K562 (cell line): ENCODE measurements around the gene JAKMIP1.

Experiments used
- BHLHE40 ChIP-seq: IDR thresholded peaks from 2 replicates; pipeline ENCODE4 v1.6.1; 2011; ENCODE audit warnings: low read length, improper control_type of control experiment
- GTF3C2 ChIP-seq: IDR thresholded peaks from 3 replicates; pipeline ENCODE4 v1.6.1; 2011; ENCODE audit warnings: borderline replicate concordance, mild to moderate bottlenecking, moderate library complexity; ENCODE audit not compliant: insufficient read length; ENCODE audit errors: extremely low read depth
- POLR2A ChIP-seq: fragments of 450-650 bp; conservative IDR thresholded peaks from 2 replicates; pipeline ENCODE4 v1.6.1; 2016
- RBM39 ChIP-seq: fragments of 200-400 bp; formaldehyde crosslinking; optimal IDR thresholded peaks from 2 replicates; pipeline ENCODE3; 2018; ENCODE audit warnings: low read depth, low read length
- REST ChIP-seq, 2 experiments: fragments of 450-650 bp; formaldehyde crosslinking in 1 of 2; IDR thresholded peaks; 2 replicates each; pipeline versions ENCODE4 v1.4.0 to v1.6.1; 2014 to 2020; ENCODE audit warnings: mild to moderate bottlenecking in 2 of 2, borderline replicate concordance in 1 of 2, low read depth in 1 of 2

- no peak for TF ChIP-seq POLR2A
- no peak for TF ChIP-seq BHLHE40
- no peak for TF ChIP-seq REST (IDR thresholded peaks at IDR 0.05; ENCODE audit: borderline replicate concordance)
- TF ChIP-seq REST (CRISPR knock-in tag; IDR thresholded peaks at IDR 0.05; ENCODE audit: low read depth), result no peak
- TF ChIP-seq RBM39, result no peak
- no peak for TF ChIP-seq GTF3C2
Observed at GRCh38 chr4:5984843-5985242, 215.5 kb downstream of the JAKMIP1 start.
